Activated CD8-positive, alpha-beta T cell treated with anti-CD3 and anti-CD28 coated beads for 36 hours (primary cell): ENCODE data around the gene TAOK1. TPM values are rescaled to one million over a fixed set of nuclear protein-coding genes. Genes with fewer than 3 reads are reported as not detected.
"Not testable (repeated sequence)": the region's sequence is repeated elsewhere in the genome, so short reads cannot be mapped to it uniquely, and the experiment has no call there.

Source experiments
- ATAC-seq: fragments of 200-7000 bp; cut with Tn5 transposase; one replicate; pipeline ENCODE4 v1.10.0; 2021; ENCODE audit warnings: mild to moderate bottlenecking, moderate library complexity
- CTCF ChIA-PET: fragments of 350-600 bp; sonication (Branson Sonifier 250); formaldehyde crosslinking; loops from one replicate; lab custom pipeline; 2021; ENCODE audit warnings: antibody characterized with exemption; lab: Charles Lee
- POLR2A ChIA-PET: fragments of 350-600 bp; sonication (Branson Sonifier 250); formaldehyde crosslinking; loops from one replicate; lab custom pipeline; 2021; ENCODE audit warnings: antibody characterized with exemption; lab: Charles Lee
- DNase-seq: peaks from one replicate; pipeline ENCODE4 v3.0.0-alpha.2; 2020
- H3K27ac Mint-ChIP-seq: one replicate; pipeline ENCODE4 v1.8.0; 2021; ENCODE audit warnings: mild to moderate bottlenecking, mixed read lengths
- H3K27me3 Mint-ChIP-seq: one replicate; pipeline ENCODE4 v1.8.0; 2021; ENCODE audit warnings: mixed read lengths
- H3K36me3 Mint-ChIP-seq: one replicate; pipeline ENCODE4 v1.8.0; 2021; ENCODE audit warnings: low read depth, mixed read lengths
- H3K4me1 Mint-ChIP-seq: one replicate; pipeline ENCODE4 v1.8.0; 2021; ENCODE audit warnings: low read depth, mixed read lengths
- H3K4me3 Mint-ChIP-seq: one replicate; pipeline ENCODE4 v1.8.0; 2021; ENCODE audit warnings: mild to moderate bottlenecking, moderate library complexity, mixed read lengths
- H3K9me3 Mint-ChIP-seq: one replicate; pipeline ENCODE4 v1.8.0; 2021; ENCODE audit warnings: mixed read lengths
- intact Hi-C: fragments of 100-400 bp; cut with micrococcal nuclease; formaldehyde crosslinking; loops from one replicate; pipeline ENCODE4 v1.10.0; 2022
- total RNA-seq, 2 experiments: library from RNA; stranded (reverse); gene quantifications; one replicate each; pipeline ENCODE4 v1.2.3, GENCODE V29; 2021
- TF ChIP-seq, protein P1 (sequence below): fragments of 200-600 bp; IDR thresholded peaks from one replicate; pipeline ENCODE4 v1.8.0; 2022; ENCODE audit warnings: antibody characterized with exemption, mild to moderate bottlenecking

The TAOK1 gene
- total RNA-seq, 2 experiments from 2014 or later: 33.5 to 34.6 TPM

DNA sequence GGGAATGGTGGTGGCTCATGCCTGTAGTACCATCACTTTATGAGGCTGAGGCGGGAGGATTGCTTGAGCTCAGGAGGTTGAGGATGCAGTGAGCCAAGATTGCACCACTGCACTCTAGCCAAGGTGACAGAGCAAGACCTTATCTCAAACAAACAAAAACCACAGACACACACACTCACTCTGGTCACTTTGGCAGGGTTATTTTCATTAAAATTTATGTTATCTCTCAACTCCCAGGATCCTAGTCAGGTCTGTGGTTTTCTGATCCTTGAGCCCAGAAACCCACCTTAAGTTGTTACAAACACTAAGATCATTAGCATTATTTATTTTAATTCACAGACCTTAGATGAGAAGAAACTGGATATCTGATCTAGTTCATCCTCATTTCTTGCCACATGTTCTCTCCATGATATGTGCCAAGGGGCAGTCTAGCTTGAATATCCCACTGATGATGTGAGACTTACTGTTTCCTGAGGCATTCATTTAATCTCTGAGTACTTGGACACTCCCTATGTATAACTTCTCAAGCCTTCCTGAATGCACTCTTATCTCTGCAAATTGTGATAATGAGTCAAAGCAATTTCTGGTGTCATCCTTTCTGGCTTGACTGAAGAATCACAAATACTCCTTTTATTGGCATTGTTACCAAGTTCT, 167.0 kb downstream of the TAOK1 start:
- POLR2A ChIA-PET: interaction anchor here (0.8 to 1.2 kb wide), 2 partner anchors 8 to 187 kb away, joined by 3 to 5 read pairs; no protein-coding TSS in a partner anchor
- TF ChIP-seq, protein P1, sequence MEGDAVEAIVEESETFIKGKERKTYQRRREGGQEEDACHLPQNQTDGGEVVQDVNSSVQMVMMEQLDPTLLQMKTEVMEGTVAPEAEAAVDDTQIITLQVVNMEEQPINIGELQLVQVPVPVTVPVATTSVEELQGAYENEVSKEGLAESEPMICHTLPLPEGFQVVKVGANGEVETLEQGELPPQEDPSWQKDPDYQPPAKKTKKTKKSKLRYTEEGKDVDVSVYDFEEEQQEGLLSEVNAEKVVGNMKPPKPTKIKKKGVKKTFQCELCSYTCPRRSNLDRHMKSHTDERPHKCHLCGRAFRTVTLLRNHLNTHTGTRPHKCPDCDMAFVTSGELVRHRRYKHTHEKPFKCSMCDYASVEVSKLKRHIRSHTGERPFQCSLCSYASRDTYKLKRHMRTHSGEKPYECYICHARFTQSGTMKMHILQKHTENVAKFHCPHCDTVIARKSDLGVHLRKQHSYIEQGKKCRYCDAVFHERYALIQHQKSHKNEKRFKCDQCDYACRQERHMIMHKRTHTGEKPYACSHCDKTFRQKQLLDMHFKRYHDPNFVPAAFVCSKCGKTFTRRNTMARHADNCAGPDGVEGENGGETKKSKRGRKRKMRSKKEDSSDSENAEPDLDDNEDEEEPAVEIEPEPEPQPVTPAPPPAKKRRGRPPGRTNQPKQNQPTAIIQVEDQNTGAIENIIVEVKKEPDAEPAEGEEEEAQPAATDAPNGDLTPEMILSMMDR: no peak
- H3K9me3 Mint-ChIP-seq: no peaks in the 10 kb centered on the region

DNA sequence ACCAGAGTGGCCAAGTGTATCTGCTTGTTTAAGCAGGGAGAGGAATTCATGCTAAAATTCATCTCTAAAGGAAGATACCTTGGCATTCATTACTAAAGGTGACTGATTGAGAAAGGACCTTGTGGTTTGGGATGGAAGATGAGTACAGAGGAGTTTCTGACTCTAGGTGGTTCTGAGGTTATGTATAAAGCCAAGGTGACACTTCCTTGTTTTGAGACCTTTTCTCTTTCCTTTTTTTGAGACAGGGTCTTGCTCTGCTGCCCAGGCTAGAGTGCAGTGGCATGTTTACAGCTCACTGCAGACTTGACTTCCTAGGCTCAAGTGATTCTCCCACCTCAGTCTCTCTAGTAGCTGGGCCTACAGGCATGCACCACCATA, 167.6 kb downstream of the TAOK1 start:
- POLR2A ChIA-PET: interaction anchor here (0.8 kb wide), 1 partner anchor 60 kb away, joined by 3 read pairs; no protein-coding TSS in a partner anchor

More for the DNA sequence above, 167.0 kb downstream of the TAOK1 start:
- peaks cover 21% of the 10 kb centered on the region for H3K4me1 Mint-ChIP-seq
- peak; percentile 50 for ATAC-seq
- CTCF ChIA-PET: interaction anchor here (0.6 to 3.5 kb wide), 3 partner anchors 15 to 337 kb away, joined by 3 to 14 read pairs (median 3); no protein-coding TSS in a partner anchor
- no peaks in the 10 kb centered on the region for H3K27me3 Mint-ChIP-seq
- no peak overlapping the region for H3K4me3 Mint-ChIP-seq
- H3K27ac Mint-ChIP-seq: no peak overlapping the region
- H3K36me3 Mint-ChIP-seq: peaks cover 3% of the 10 kb centered on the region
- no peak for DNase-seq
- intact Hi-C loops: no loop called here

DNA sequence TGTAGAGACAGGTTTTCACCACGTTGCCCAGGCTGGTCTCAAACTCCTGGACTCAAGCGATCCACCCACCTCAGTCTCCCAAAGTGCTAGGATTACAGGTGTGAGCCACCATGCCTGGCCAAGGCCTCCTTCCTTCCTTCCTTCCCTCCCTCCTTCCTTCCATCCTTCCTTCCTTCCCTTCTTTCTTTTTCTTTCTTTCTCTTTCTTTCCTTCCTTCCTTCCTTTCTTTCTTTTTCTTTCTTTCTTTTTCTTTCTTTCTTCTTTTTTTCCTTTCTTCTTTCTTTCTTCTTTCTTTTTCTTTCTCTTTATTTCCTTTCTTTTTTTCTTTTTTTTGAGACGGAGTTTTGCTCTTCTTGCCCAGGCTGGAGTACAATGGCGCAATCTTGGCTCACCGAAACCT, 168.0 kb downstream of the TAOK1 start:
- H3K4me3 Mint-ChIP-seq, H3K9me3 Mint-ChIP-seq, H3K27ac Mint-ChIP-seq, H3K27me3 Mint-ChIP-seq, ATAC-seq, H3K36me3 Mint-ChIP-seq, DNase-seq, intact Hi-C loops: not testable (repeated sequence)
- ChIA-PET CTCF (interaction anchor here (0.9 to 3.5 kb wide), 2 partner anchors 188 kb away, joined by 5 to 14 read pairs; no protein-coding TSS in a partner anchor), POLR2A (interaction anchor here (0.8 kb wide), 1 partner anchor 59 kb away, joined by 3 read pairs; no protein-coding TSS in a partner anchor)
- H3K4me1 Mint-ChIP-seq: peaks cover 29% of the 10 kb centered on the region

More for the DNA sequence above, 167.6 kb downstream of the TAOK1 start:
- Mint-ChIP-seq H3K4me3 (no peak overlapping the region), H3K9me3 (no peaks in the 10 kb centered on the region), H3K36me3 (peaks cover 7% of the 10 kb centered on the region), H3K27me3 (no peaks in the 10 kb centered on the region), H3K27ac (no peak overlapping the region), H3K4me1 (peaks cover 25% of the 10 kb centered on the region)
- CTCF ChIA-PET: interaction anchor here (3.5 kb wide), 1 partner anchor 188 kb away, joined by 14 read pairs; no protein-coding TSS in a partner anchor
- TF ChIP-seq, protein P1: no peak
- no peak for DNase-seq
- intact Hi-C loops: no loop called here
- peak; percentile 62 for ATAC-seq

DNA sequence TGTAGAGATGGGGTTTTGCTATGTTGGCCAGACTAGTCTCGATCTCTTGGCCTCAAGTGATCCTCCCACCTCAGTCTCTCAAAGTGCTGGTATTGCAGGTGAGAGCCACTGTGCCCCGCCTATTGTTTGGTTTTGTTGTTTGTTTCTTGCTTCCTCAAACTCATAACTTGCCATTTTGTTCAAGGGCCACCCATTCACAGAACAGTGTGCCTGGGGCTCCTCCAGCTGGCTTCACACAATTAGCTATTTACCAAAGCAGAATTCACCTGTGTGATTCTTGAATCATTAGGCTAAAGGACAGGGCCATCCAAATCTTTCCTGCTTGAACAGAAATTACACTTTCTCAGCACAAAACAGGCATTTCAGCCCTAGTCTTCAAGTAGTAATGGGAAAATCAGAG, 169.5 kb downstream of the TAOK1 start:
- ChIA-PET CTCF (no interaction called here), POLR2A (interaction anchor here (1.0 kb wide), 1 partner anchor 14 kb away, joined by 3 read pairs; no protein-coding TSS in a partner anchor)
- no peaks in the 10 kb centered on the region for H3K9me3 Mint-ChIP-seq
- no peaks in the 10 kb centered on the region for H3K27me3 Mint-ChIP-seq
- no peak for ATAC-seq
- intact Hi-C loops: no loop called here
- TF ChIP-seq, protein P1: no peak
- H3K27ac Mint-ChIP-seq: no peak overlapping the region
- H3K36me3 Mint-ChIP-seq: peaks cover 14% of the 10 kb centered on the region
- H3K4me1 Mint-ChIP-seq: peaks cover 36% of the 10 kb centered on the region
- H3K4me3 Mint-ChIP-seq: no peak overlapping the region
- no peak for DNase-seq

DNA sequence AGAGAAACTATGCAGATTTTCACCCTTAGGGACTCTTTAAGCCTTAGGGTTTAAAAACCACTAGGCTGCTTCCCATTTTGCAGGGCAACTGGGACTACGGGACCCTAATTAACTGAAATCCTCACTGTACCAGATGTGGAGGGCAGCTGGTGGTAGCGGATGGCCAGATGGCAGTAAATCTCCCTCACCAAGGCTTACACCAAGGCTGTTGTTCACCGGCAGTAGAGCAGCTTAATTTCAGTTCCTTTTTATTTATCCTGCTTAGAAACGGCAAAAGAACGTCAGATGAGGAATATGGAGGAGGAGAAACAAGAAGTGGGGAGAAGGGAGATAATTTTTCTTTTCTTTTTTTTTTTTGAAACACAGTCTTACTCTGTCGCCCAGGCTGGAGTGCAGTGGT, 170.2 kb downstream of the TAOK1 start:
- POLR2A ChIA-PET: no interaction called here
- H3K27ac Mint-ChIP-seq: no peak overlapping the region
- H3K4me1 Mint-ChIP-seq: peaks cover 38% of the 10 kb centered on the region
- H3K9me3 Mint-ChIP-seq: no peaks in the 10 kb centered on the region
- CTCF ChIA-PET: interaction anchor here (1.5 to 2.5 kb wide), 2 partner anchors 23 to 190 kb away, joined by 3 to 8 read pairs; no protein-coding TSS in a partner anchor
- no peak for DNase-seq
- H3K4me3 Mint-ChIP-seq: no peak overlapping the region
- TF ChIP-seq, protein P1: no peak
- ATAC-seq: no peak
- H3K27me3 Mint-ChIP-seq: no peaks in the 10 kb centered on the region
- intact Hi-C loops: no loop called here
- peaks cover 14% of the 10 kb centered on the region for H3K36me3 Mint-ChIP-seq
